GM18873 (cell line): ENCODE results near the gene ACTR3C.

Experiments
- ATAC-seq: cut with Tn5 transposase; IDR thresholded peaks from one replicate; pipeline ENCODE4 v1.9.1; 2021; ENCODE audit warnings: mild to moderate bottlenecking, moderate library complexity, moderate number of reproducible peaks; ENCODE audit not compliant: unreplicated experiment, low FRiP score

The ACTR3C gene

GRCh38 chr7:150337179-150337578, 13.8 kb upstream of the ACTR3C start:
- ATAC-seq = no peak

GRCh38 chr7:150336746-150337145, 13.4 kb upstream of the ACTR3C start:
- ATAC-seq = no peak

- no peak for ATAC-seq
These were observed 12.4 kb upstream of the ACTR3C start for GRCh38 chr7:150335774-150336112.

GRCh38 chr7:150335108-150335773, 11.9 kb upstream of the ACTR3C start:
- no peak for ATAC-seq

- ATAC-seq = no peak
These were observed 10.8 kb upstream of the ACTR3C start for GRCh38 chr7:150334108-150334507.

- ATAC-seq = no peak
These were observed 10.3 kb upstream of the ACTR3C start for GRCh38 chr7:150333659-150334058.

- no peak for ATAC-seq
These were observed 9.7 kb upstream of the ACTR3C start for GRCh38 chr7:150332852-150333635.

GRCh38 chr7:150330211-150330885, 7.0 kb upstream of the ACTR3C start:
- ATAC-seq = no peak

GRCh38 chr7:150329331-150330120, 6.2 kb upstream of the ACTR3C start:
- ATAC-seq = no peak

- no peak for ATAC-seq
These were observed 4.0 kb upstream of the ACTR3C start for GRCh38 chr7:150327308-150327707.

- ATAC-seq = no peak
These were observed 3.4 kb upstream of the ACTR3C start for GRCh38 chr7:150326657-150327268.

- ATAC-seq = no peak
These were observed 2.6 kb upstream of the ACTR3C start for GRCh38 chr7:150325901-150326300.

GRCh38 chr7:150325110-150325611, 1.8 kb upstream of the ACTR3C start:
- no peak for ATAC-seq

GRCh38 chr7:150324373-150324961, 1.1 kb upstream of the ACTR3C start:
- ATAC-seq = no peak

- no peak for ATAC-seq
These were observed 482 bp upstream of the ACTR3C start for GRCh38 chr7:150323682-150324372.

GRCh38 chr7:150322114-150322832, 1.1 kb downstream of the ACTR3C start:
- ATAC-seq = no peak

GRCh38 chr7:150321788-150322113, 1.6 kb downstream of the ACTR3C start:
- no peak for ATAC-seq

- no peak for ATAC-seq
These were observed 5.4 kb downstream of the ACTR3C start for GRCh38 chr7:150317748-150318444.
